PC-3 (cell line): ENCODE measurements around the gene LRRFIP1.

Experiments used
- CTCF ChIP-seq: fragments of 300-600 bp; sonication (generic); conservative IDR thresholded peaks from 2 replicates; pipeline ENCODE4 v1.5.1; 2017; ENCODE audit warnings: antibody characterized with exemption, low read depth, mild to moderate bottlenecking, low read length
- EZH2 ChIP-seq: fragments of 300-600 bp; sonication (generic); IDR thresholded peaks from one replicate; pipeline ENCODE4 v1.6.1; 2017; ENCODE audit warnings: antibody characterized with exemption, mild to moderate bottlenecking, low read length; ENCODE audit not compliant: unreplicated experiment

GRCh38 chr2:237643066-237643465, 15.7 kb downstream of the LRRFIP1 start:
- TF ChIP-seq CTCF (no peak), EZH2 (no peak)
